Measurements from ENCODE around the gene CERS6.

Gene CERS6

GRCh38 chr2:168525716-168526446, 69.8 kb downstream of the CERS6 start:
- TF ChIP-seq CTCF (IDR thresholded peaks at IDR 0.05) = no peak

DNA sequence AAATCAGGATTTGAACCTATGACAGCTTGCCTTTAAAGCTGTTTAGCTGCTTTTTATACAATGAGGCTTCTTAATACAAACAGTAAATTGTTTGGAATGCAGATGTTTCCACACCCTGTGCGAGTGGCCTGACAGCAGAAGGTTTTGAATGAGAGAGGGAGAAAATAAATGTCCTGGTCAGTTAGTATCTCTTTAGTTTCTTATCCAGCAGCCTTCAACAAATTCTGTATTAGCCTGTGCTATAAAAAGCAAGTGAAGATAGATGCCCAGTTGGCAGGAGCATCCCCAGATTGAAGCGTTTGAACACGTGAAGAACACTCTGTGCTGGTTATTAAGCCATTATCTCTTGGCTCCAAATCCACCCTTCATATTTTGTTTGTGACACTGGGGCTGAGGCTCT, 70.6 kb downstream of the CERS6 start:
- no peak for TF ChIP-seq CTCF (IDR thresholded peaks at IDR 0.05)

GRCh38 chr2:168528016-168528415, 71.9 kb downstream of the CERS6 start:
- TF ChIP-seq CTCF (IDR thresholded peaks at IDR 0.05) = no peak

- no peak for TF ChIP-seq CTCF (IDR thresholded peaks at IDR 0.05)
Measured at GRCh38 chr2:168528469-168528868, 72.4 kb downstream of the CERS6 start.

- TF ChIP-seq CTCF (IDR thresholded peaks at IDR 0.05) = no peak
Measured at GRCh38 chr2:168529054-168529833, 73.2 kb downstream of the CERS6 start.

GRCh38 chr2:168529900-168530561, 74.0 kb downstream of the CERS6 start:
- TF ChIP-seq CTCF (IDR thresholded peaks at IDR 0.05) = no peak

DNA sequence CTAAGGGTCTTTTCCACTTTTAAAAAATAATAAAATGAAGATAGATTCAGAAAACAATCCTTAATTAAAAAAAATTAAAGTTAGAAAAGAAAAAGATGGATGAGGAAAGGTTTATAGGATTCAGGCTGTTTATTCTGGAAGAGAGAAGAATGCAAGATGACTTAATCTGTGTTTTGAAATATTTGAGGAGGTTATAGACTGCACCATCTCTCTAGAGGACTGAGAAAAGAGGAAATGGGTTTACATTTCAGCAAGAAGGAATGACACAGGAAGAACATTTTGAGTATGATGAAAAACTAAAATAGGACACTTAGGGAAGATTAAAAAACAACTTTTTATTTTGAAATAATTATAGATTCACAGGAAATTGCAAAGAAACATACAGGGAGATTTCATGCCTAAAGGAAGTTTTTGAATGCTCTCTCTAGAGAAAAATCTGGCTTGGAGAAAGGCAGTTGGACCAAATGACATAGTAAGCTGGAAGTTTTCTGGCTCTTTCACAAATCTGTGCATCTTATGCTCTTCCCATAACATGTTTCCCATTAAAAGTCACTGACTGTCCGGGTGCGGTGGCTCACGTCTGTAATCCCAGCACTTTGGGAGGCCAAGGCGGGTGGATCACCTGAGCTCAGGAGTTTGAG, 75.0 kb downstream of the CERS6 start:
- TF ChIP-seq CTCF (IDR thresholded peaks at IDR 0.05) = no peak

Data from LNCAP (cell line).